Esophagus muscularis mucosa (tissue), 4 donors: Measurements from ENCODE around the gene LCN2. TPM values are rescaled to one million over a fixed set of nuclear protein-coding genes. Genes with fewer than 3 reads are reported as not detected.
A peak's percentile ranks its signal among the peaks of the same experiment; 100 is the strongest.

Source experiments
- DNase-seq: peaks from one replicate; pipeline ENCODE4 v3.0.0-alpha.2; 2017; ENCODE audit errors: extremely low spot score
- H3K27ac ChIP-seq, 4 donors: fragments of 200-600 bp; sonication (generic); replicated peaks in 1 of 4; 1 replicate in 3 of 4; 2 replicates in 1 of 4; pipeline ENCODE4 v1.5.1; 2016 to 2019; ENCODE audit warnings: mild to moderate bottlenecking in 1 of 4
- H3K27me3 ChIP-seq, 4 donors: fragments of 200-600 bp; sonication (generic); one replicate each; pipeline versions ENCODE4 v1.5.1 to v1.6.0; 2016 to 2019
- H3K36me3 ChIP-seq, 4 donors: fragments of 200-600 bp; sonication (generic); one replicate each; pipeline ENCODE4 v1.5.1; 2016 to 2019
- H3K4me1 ChIP-seq, 4 donors: fragments of 200-600 bp; sonication (generic); one replicate each; pipeline ENCODE4 v1.5.1; 2016 to 2019
- H3K4me3 ChIP-seq, 4 donors: fragments of 200-600 bp; sonication (generic); 1 replicate in 2 of 4; 2 replicates in 2 of 4; pipeline ENCODE4 v1.5.1; 2016 to 2019; ENCODE audit warnings: mild to moderate bottlenecking in 4 of 4, moderate library complexity in 1 of 4
- H3K9me3 ChIP-seq, 4 donors: fragments of 200-600 bp; sonication (generic); 1 replicate in 3 of 4; 2 replicates in 1 of 4; pipeline ENCODE4 v1.5.1; 2016 to 2019
- EP300 ChIP-seq: sonication (generic); formaldehyde crosslinking; IDR thresholded peaks from one replicate; pipeline ENCODE4 v1.6.1; 2017; ENCODE audit warnings: antibody characterized with exemption
- POLR2A ChIP-seq: fragments of 450-650 bp; IDR thresholded peaks from one replicate; pipeline ENCODE4 v1.6.1; 2017; ENCODE audit warnings: antibody characterized with exemption, moderate library complexity, mild to moderate bottlenecking, low read depth
- POLR2AphosphoS5 ChIP-seq, 2 donors: sonication (generic); formaldehyde crosslinking; IDR thresholded peaks; one replicate each; pipeline ENCODE4 v1.6.1; 2017; ENCODE audit warnings: antibody characterized with exemption in 2 of 2
- WGBS: methylation state at CpG from one replicate; pipeline ENCODE4 v1.1.5; 2018; 5-methylcytosine and 5-hydroxymethylcytosine counted together
- intact Hi-C: fragments of 100-400 bp; cut with DNase I; formaldehyde crosslinking; loops from one replicate; pipeline ENCODE4 v1.15.1; 2023
- total RNA-seq, 4 donors: library from RNA; depleted of rRNA; stranded (reverse); fragments of >200 nt; gene quantifications; one replicate each; pipeline versions ENCODE4 v1.1.0 to v1.2.1, GENCODE V29; 2016
- TF ChIP-seq, protein P1 (sequence below), 3 experiments: fragments of 200-600 bp in 2 of 3; fragments of 450-650 bp in 1 of 3; sonication (generic) in 2 of 3; IDR thresholded peaks; one replicate each; pipeline ENCODE4 v1.5.1; 2017 to 2019; ENCODE audit warnings: antibody characterized with exemption in 3 of 3, mild to moderate bottlenecking in 2 of 3, moderate library complexity in 1 of 3

LCN2 gene
- total RNA-seq, 4 donors from 2014 or later, result 0.83 to 6.2 TPM; not detected in 2

DNA sequence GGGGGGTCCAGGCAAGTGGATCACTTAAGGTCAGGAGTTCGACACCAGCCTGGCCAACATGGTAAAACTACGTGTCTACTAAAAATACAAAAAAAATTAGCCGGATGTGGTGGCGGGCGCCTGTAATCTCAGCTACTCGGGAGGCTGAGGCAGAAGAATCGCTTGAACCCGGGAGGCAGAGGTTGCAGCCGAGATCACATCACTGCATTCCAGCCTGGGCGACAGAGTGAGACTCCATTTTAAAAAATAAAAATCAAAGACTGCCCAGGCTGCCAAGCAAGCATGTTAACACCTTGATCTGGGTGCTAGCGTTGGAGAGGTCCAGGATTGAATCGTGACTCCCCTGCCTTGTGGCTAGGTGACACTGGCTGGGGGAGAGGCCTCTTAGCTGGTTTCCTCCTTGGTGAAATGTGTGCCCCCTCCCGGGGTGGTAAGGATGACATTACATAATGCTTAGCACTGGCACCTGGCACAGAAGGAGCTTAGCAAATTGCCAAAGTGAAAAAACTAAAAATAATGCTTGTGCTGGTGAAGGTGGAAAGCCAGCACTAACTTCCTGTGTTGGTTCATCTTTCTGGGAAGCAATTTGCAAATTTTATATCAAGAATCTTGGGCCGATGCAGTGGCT is 44.3 kb downstream of the LCN2 start:
- TF ChIP-seq POLR2AphosphoS5 (IDR thresholded peaks at IDR 0.05) (no peak), POLR2A (no peak), EP300 (no peak)
- TF ChIP-seq, protein P1, sequence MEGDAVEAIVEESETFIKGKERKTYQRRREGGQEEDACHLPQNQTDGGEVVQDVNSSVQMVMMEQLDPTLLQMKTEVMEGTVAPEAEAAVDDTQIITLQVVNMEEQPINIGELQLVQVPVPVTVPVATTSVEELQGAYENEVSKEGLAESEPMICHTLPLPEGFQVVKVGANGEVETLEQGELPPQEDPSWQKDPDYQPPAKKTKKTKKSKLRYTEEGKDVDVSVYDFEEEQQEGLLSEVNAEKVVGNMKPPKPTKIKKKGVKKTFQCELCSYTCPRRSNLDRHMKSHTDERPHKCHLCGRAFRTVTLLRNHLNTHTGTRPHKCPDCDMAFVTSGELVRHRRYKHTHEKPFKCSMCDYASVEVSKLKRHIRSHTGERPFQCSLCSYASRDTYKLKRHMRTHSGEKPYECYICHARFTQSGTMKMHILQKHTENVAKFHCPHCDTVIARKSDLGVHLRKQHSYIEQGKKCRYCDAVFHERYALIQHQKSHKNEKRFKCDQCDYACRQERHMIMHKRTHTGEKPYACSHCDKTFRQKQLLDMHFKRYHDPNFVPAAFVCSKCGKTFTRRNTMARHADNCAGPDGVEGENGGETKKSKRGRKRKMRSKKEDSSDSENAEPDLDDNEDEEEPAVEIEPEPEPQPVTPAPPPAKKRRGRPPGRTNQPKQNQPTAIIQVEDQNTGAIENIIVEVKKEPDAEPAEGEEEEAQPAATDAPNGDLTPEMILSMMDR (IDR thresholded peaks at IDR 0.05), result no peak
- peak overlapping the region in 1 of 4 donors; percentile 86 for H3K4me3 ChIP-seq
- H3K4me1 ChIP-seq, result peaks cover 23 to 34% (median 31%) of the 10 kb centered on the region in 4 donors
- 85% methylated on average over 14 of the region's 14 CpGs for WGBS
- H3K27ac ChIP-seq, result peak overlapping the region; percentile 86 to 95 (median 91)
- intact Hi-C loops, result no loop called here
- DNase-seq, result no peak
- H3K27me3 ChIP-seq, result no peaks in the 10 kb centered on the region
- H3K36me3 ChIP-seq, result peaks cover 0 to 18% (median 11%) of the 10 kb centered on the region in 4 donors
- no peaks in the 10 kb centered on the region for H3K9me3 ChIP-seq

DNA sequence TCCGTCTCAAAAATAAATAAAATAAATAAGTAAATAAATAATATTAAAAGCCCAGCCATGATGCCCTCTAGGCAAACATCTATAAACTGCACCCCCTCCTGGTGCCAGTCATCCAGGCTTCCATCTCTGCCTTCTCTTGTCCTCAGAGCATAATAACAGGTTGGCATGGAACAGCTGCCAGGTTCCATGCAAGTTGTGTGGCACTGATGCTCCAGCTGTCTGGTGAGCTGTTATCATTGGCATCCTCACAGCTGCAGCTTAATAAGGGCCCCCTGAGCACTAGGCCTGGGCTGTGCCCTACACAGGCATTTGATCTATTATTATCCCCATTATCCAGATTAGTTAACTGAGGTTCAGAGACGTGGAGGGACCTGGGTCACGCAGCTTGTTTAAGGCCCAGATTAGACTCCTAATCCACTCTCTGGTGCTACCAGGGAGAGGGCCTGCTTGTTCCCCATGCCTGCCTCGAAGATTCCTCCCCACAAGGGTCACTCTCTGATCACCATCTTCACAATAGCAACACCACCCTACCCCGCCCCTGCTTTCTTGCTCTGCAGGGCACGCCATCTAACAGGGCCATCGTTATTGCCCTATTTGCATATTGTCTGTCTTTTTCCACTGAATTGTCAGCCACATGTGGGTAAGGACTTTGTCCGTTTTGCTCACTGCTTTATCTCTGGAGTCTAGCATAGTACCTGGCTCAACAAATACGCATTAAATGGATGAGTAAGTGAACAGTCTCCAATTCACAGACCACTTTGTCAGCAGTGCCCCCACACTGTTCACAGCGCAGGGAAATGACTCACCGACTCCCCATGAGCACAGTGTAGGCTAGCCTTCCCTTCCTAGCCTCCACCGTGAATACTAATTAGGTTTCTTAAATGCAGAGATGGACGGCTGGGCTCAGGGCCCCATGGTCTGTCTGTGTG is 52.5 kb downstream of the LCN2 start:
- H3K36me3 ChIP-seq, result no peaks in the 10 kb centered on the region
- DNase-seq, result no peak
- no peak overlapping the region for H3K27ac ChIP-seq
- intact Hi-C loops, result no loop called here
- no peaks in the 10 kb centered on the region for H3K9me3 ChIP-seq
- no peak overlapping the region for H3K4me3 ChIP-seq
- WGBS, result 94% methylated on average over 13 of the region's 13 CpGs
- TF ChIP-seq EP300 (no peak), POLR2AphosphoS5 (IDR thresholded peaks at IDR 0.05) (no peak), POLR2A (no peak)
- TF ChIP-seq, protein P1 (IDR thresholded peaks at IDR 0.05), result no peak
- peaks cover 11 to 22% (median 20%) of the 10 kb centered on the region in 4 donors for H3K4me1 ChIP-seq
- H3K27me3 ChIP-seq, result peaks cover 0 to 21% (median 3%) of the 10 kb centered on the region in 4 donors

DNA sequence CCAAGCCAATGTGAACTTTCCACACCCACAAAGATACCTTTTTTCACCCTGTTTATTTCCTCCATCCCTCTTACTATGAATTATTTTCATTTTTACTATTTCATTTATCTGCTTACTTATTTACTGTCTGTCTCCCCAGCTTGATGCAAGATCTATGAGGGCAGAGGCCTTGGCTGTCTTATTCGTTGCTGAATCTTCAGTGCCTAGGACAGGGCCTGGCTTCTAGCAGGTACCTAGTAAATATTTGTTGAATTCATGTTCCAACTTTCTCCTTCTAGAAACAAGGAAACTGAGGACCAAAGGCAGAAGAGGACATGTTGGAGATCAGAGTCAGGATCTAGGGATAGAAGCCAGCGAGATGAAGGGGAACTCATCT is 53.4 kb downstream of the LCN2 start:
- Histone ChIP-seq H3K4me1 (peaks cover 11 to 24% (median 20%) of the 10 kb centered on the region in 4 donors), H3K9me3 (no peaks in the 10 kb centered on the region), H3K4me3 (peak overlapping the region in 3 of 4 donors; percentile 70 to 71 (median 70)), H3K27me3 (peaks cover 0 to 21% (median 3%) of the 10 kb centered on the region in 4 donors), H3K27ac (peak overlapping the region in 1 of 4 donors; percentile 76), H3K36me3 (no peaks in the 10 kb centered on the region)
- no peak for TF ChIP-seq POLR2AphosphoS5 (IDR thresholded peaks at IDR 0.05)
- DNase-seq, result no peak
- intact Hi-C loops, result no loop called here
- 17% methylated on average over 2 of the region's 2 CpGs for WGBS

Other genes starting within 250 kb of the LCN2 start
- 100 to 1,000 TPM in 3 of 4 donors, 10 to 100 TPM in 1; 95.9 to 169 (median 125) TPM for gene ST6GALNAC6, start 249.8 kb upstream of the LCN2 start, total RNA-seq
- gene ST6GALNAC4, start 232.4 kb upstream of the LCN2 start, total RNA-seq, result 10 to 100 TPM; 20.3 to 44.8 (median 35.9) TPM
- 1 to 10 TPM; 1.3 to 2.8 (median 2.2) TPM for gene PIP5KL1, start 218.7 kb upstream of the LCN2 start, total RNA-seq
- 10 to 100 TPM in 1 of 4 donors, 1 to 10 TPM in 3; 6.6 to 13.3 (median 8.5) TPM for gene DPM2, start 211.6 kb upstream of the LCN2 start, total RNA-seq
- gene EEIG1, start 168.5 kb upstream of the LCN2 start, total RNA-seq, result 10 to 100 TPM; 12.4 to 29.5 (median 20.0) TPM
- 10 to 100 TPM in 2 of 4 donors, 1 to 10 TPM in 2; 5.4 to 12.0 (median 9.7) TPM for gene NAIF1, start 82.1 kb upstream of the LCN2 start, total RNA-seq
- 100 to 1,000 TPM in 1 of 4 donors, 10 to 100 TPM in 3; 14.5 to 140 (median 21.3) TPM for gene SLC25A25, start 81.2 kb upstream of the LCN2 start, total RNA-seq
- gene PTGES2, start 21.7 kb upstream of the LCN2 start, total RNA-seq, result 10 to 100 TPM; 58.0 to 72.7 (median 60.5) TPM
- 100 to 1,000 TPM; 132 to 213 (median 148) TPM for gene BBLN, start 10.8 kb downstream of the LCN2 start, total RNA-seq
- 100 to 1,000 TPM in 1 of 4 donors, 10 to 100 TPM in 3; 57.5 to 110 (median 73.2) TPM for gene CIZ1, start 42.1 kb downstream of the LCN2 start, total RNA-seq
- gene DNM1, start 53.9 kb downstream of the LCN2 start, total RNA-seq, result 10 to 100 TPM; 10.9 to 27.0 (median 16.8) TPM
- 100 to 1,000 TPM in 2 of 4 donors, 10 to 100 TPM in 2; 71.1 to 108 (median 101) TPM for gene GOLGA2, start 126.6 kb downstream of the LCN2 start, total RNA-seq
- gene SWI5, start 126.8 kb downstream of the LCN2 start, total RNA-seq, result 10 to 100 TPM; 16.2 to 26.6 (median 21.0) TPM
- 10 to 100 TPM in 1 of 4 donors, 1 to 10 TPM in 3; 5.4 to 13.2 (median 9.5) TPM for gene TRUB2, start 173.0 kb downstream of the LCN2 start, total RNA-seq
- 10 to 100 TPM; 23.3 to 37.6 (median 30.1) TPM for gene COQ4, start 173.4 kb downstream of the LCN2 start, total RNA-seq
- 10 to 100 TPM; 15.8 to 35.6 (median 25.5) TPM for gene SLC27A4, start 191.1 kb downstream of the LCN2 start, total RNA-seq
- gene URM1, start 221.9 kb downstream of the LCN2 start, total RNA-seq, result 10 to 100 TPM; 25.3 to 36.8 (median 28.3) TPM